Inflammatory macrophage treated with lipopolysaccharide for 4 hours (primary cell): Measurements from ENCODE around the gene ANKRD50.

Experiments used
- DNase-seq: peaks from one replicate; pipeline ENCODE4 v3.0.0-alpha.2; 2020

Gene ANKRD50

GRCh38 chr4:124710015-124710741 lies 2.4 kb downstream of the ANKRD50 start:
- DNase-seq = peak; percentile 36

GRCh38 chr4:124708517-124709300 lies 3.8 kb downstream of the ANKRD50 start:
- DNase-seq = no peak

- DNase-seq = no peak
These were observed 7.1 kb downstream of the ANKRD50 start for GRCh38 chr4:124705393-124705792.

- peak; percentile 67 for DNase-seq
These were observed 9.4 kb downstream of the ANKRD50 start for GRCh38 chr4:124703154-124703553.

- no peak for DNase-seq
These were observed 15.1 kb downstream of the ANKRD50 start for GRCh38 chr4:124697441-124697840.

- DNase-seq = no peak
These were observed 16.4 kb downstream of the ANKRD50 start for GRCh38 chr4:124696182-124696581.

GRCh38 chr4:124694946-124695598 lies 17.5 kb downstream of the ANKRD50 start:
- no peak for DNase-seq

GRCh38 chr4:124694306-124694705 lies 18.2 kb downstream of the ANKRD50 start:
- no peak for DNase-seq

- no peak for DNase-seq
These were observed 20.7 kb downstream of the ANKRD50 start for GRCh38 chr4:124691801-124692200.

GRCh38 chr4:124686279-124686678 lies 26.3 kb downstream of the ANKRD50 start:
- no peak for DNase-seq

- no peak for DNase-seq
These were observed 26.7 kb downstream of the ANKRD50 start for GRCh38 chr4:124685851-124686250.

- no peak for DNase-seq
These were observed 28.2 kb downstream of the ANKRD50 start for GRCh38 chr4:124684301-124684700.

- peak; percentile 43 for DNase-seq
These were observed 30.1 kb downstream of the ANKRD50 start for GRCh38 chr4:124682384-124682783.

GRCh38 chr4:124666496-124666895 lies 46.0 kb downstream of the ANKRD50 start:
- DNase-seq = no peak

GRCh38 chr4:124658795-124659194 lies 53.7 kb downstream of the ANKRD50 start:
- no peak for DNase-seq

GRCh38 chr4:124650614-124651013 lies 61.9 kb downstream of the ANKRD50 start:
- DNase-seq = no peak

GRCh38 chr4:124647599-124647998 lies 64.9 kb downstream of the ANKRD50 start:
- no peak for DNase-seq

- no peak for DNase-seq
These were observed 67.9 kb downstream of the ANKRD50 start for GRCh38 chr4:124644621-124645020.

- DNase-seq = no peak
These were observed 69.7 kb downstream of the ANKRD50 start for GRCh38 chr4:124642846-124643245.

GRCh38 chr4:124641715-124642381 lies 70.7 kb downstream of the ANKRD50 start:
- peak; percentile 79 for DNase-seq

GRCh38 chr4:124640022-124640730 lies 72.4 kb downstream of the ANKRD50 start:
- DNase-seq = peak; percentile 5

- no peak for DNase-seq
These were observed 75.2 kb downstream of the ANKRD50 start for GRCh38 chr4:124637321-124637720.

- DNase-seq = no peak
These were observed 75.7 kb downstream of the ANKRD50 start for GRCh38 chr4:124636788-124637187.
